ENCODE results near the gene BORCS5. TPM values are rescaled to one million over a fixed set of nuclear protein-coding genes. Genes with fewer than 3 reads are reported as not detected.

Gene BORCS5
- total and polyA plus RNA-seq, 2 of the 4 experiments (the other 2 are of a cell fraction), result 14.4 to 18.3 TPM

GRCh38 chr12:12501121-12501520 is 144.2 kb downstream of the BORCS5 start:
- Histone ChIP-seq H2BK5ac (ENCODE audit: low read depth, low read length, poor library complexity, severe bottlenecking) (no peak overlapping the region), H3K27me3 (ENCODE audit: control insufficient read depth, insufficient read depth, low read length) (no peaks in the 10 kb centered on the region), H3K18ac (ENCODE audit: low read depth, low read length) (no peak overlapping the region), H4K20me1 (ENCODE audit: insufficient read depth, low read length) (no peaks in the 10 kb centered on the region), H2AK5ac (ENCODE audit: low read depth, low read length) (no peak overlapping the region), H3K4me2 (ENCODE audit: low read depth, low read length) (no peak overlapping the region), H3K56ac (ENCODE audit: extremely low read depth, insufficient read depth, low read length) (no peak overlapping the region), H2BK20ac (ENCODE audit: low read depth, low read length) (no peak overlapping the region), H3K4me3 (ENCODE audit: insufficient read depth, low read depth, low read length) (no peak overlapping the region), H2BK15ac (ENCODE audit: low read depth, low read length) (no peak overlapping the region), H3K9ac (ENCODE audit: low read depth, low read length) (no peak overlapping the region), H2BK120ac (ENCODE audit: low read depth, low read length) (no peak overlapping the region), H4K5ac (ENCODE audit: low read depth, low read length) (no peak overlapping the region), H3K9me3 (ENCODE audit: control insufficient read depth, insufficient read depth, low read length) (no peaks in the 10 kb centered on the region), H3K9me1 (ENCODE audit: insufficient read depth, low read length) (peaks cover 5% of the 10 kb centered on the region; the same call in 1 of the 2 replicates), H3K14ac (replicated peaks; ENCODE audit: low read depth, low read length) (0 out of 2 replicates have a peak overlapping the region, but pooled peaks have one; percentile 18), H3K36me3 (ENCODE audit: control insufficient read depth, insufficient read depth, low read length) (no peaks in the 10 kb centered on the region), H2AFZ (replicated peaks; ENCODE audit: low read length, poor library complexity) (no peak overlapping the region), H3K4ac (ENCODE audit: low read depth, low read length) (no peak overlapping the region), H3K79me1 (ENCODE audit: low read depth in 1 of 2, low read length in 2 of 2) (peaks cover 20 to 26% of the 10 kb centered on the region in 2 experiments; a peak in 3 of 4 replicates), H4K91ac (ENCODE audit: insufficient read depth, low read depth, low read length) (no peak overlapping the region), H3K4me1 (ENCODE audit: control insufficient read depth, insufficient read depth, low read length) (peaks cover 5% of the 10 kb centered on the region), H3K27ac (ENCODE audit: insufficient read depth, low read length) (no peak overlapping the region), H4K8ac (ENCODE audit: low read depth in 2 of 2, low read length in 2 of 2) (no peak overlapping the region), H3K23ac (ENCODE audit: low read depth, low read length) (no peak overlapping the region), H2AK9ac (replicated peaks; ENCODE audit: low read depth, low read length, poor library complexity) (no peak overlapping the region)
- ChIA-PET POLR2A (ENCODE audit: unreplicated experiment) (no interaction called here), CTCF (no interaction called here)
- dilution Hi-C loops (cut with HindIII; ENCODE audit: low sequenced_read_pairs, unreplicated experiment), result no loop called here
- DNase-seq (no peak), ATAC-seq (ENCODE audit: low read depth) (no peak)
- 100% methylated on average over 1 of the region's 3 CpGs; no CpG with 5 or more reads in 1 of the 2 experiments for WGBS, 2 experiments (ENCODE audit: extremely low coverage in 2 of 2, insufficient read length in 1 of 2)
- in situ Hi-C loops (cut with MboI; ENCODE audit: low sequenced_read_pairs), result no loop called here
- no TSS peak for BruUV-seq (replicated peaks)
- TF ChIP-seq RFX5 (IDR thresholded peaks at IDR 0.05; ENCODE audit: low read depth, low read length) (no peak), POLR2A (IDR thresholded peaks at IDR 0.05; ENCODE audit: low read depth, low read length) (no peak), MAFK (IDR thresholded peaks at IDR 0.05; ENCODE audit: low read depth, low read length) (no peak), RCOR1 (IDR thresholded peaks at IDR 0.05; ENCODE audit: insufficient replicate concordance, low read length) (no peak), NFE2L2 (IDR thresholded peaks at IDR 0.05; ENCODE audit: low read depth, low read length) (no peak), RAD21 (IDR thresholded peaks at IDR 0.05; ENCODE audit: low read length) (no peak), CHD1 (IDR thresholded peaks at IDR 0.05; ENCODE audit: low read depth, low read length) (no peak), USF2 (IDR thresholded peaks at IDR 0.05; ENCODE audit: low read depth, low read length) (no peak), BHLHE40 (IDR thresholded peaks at IDR 0.05; ENCODE audit: low read depth, low read length) (no peak), ELK1 (IDR thresholded peaks at IDR 0.05; ENCODE audit: borderline replicate concordance, low read depth, low read length) (no peak)
- intact Hi-C loops (cut with micrococcal nuclease), result no loop called here

Measured in IMR-90 (cell line).